Measurements from ENCODE around the gene DRAXIN.

The DRAXIN gene

DNA sequence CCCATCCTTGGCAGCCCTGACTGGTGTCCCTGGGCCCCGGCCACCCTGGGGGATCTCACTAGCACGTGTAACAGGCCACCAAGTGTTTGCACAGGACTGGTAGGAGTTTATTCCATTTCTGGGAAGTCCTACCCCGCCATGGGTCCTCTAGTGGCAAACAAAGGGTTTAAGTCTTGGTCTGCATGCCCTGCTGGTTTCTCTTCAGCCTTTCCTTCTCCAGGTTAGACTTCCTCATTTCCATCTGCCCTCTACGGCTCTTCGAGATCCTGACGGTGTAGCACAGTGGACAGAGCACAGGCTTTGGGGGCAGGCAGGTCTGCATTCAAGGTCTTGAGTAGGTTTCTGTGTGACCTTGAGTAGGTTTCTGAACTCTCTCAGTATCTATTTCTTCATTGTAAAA, 47.3 kb downstream of the DRAXIN start:
- no peak for DNase-seq

DNA sequence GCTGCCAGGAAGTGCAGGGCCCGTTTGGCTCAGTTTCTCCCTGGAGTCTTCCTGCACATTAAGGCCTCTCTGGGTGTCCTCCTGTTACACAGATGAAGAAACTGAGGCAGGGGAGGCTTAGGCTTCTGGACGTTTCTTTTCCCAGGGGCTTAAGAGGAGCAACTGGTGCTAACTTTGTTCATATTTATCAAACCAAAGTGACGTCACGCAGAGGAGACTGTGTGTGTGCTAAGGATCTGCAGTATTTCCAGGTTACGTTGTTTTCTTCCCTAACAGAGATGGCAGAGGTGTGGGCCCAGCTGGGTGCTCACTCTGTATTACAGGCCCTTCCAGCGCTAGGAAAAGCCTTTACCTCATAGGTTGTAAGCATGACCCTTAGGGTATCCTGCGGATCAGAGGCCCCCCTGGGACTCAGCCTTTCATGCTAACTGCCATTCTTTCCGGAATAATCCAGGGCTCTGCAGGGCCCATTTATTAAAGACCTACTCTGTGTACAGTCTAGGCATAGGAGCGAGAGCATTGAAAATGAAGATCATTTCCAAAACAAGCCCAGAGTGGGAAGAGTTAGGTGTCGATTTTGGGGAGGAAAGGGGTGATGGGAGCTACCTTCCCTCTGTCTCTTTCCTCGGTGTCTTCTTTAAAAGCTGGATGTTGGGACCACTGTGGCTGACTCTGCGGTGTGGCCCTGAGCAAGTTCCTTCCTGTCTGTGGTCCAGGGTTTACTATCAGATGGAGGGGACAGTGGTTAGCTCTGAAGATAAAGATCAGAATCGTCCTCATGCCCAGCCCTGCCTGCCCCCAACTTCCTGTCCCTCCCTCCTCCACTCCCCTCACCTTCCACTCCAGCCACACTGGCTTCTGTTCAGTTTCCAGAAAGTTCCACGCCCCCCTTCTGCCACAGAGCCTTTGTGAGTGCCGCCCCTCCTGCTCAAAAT, 49.0 kb downstream of the DRAXIN start:
- DNase-seq, result peak; percentile 82

DNA sequence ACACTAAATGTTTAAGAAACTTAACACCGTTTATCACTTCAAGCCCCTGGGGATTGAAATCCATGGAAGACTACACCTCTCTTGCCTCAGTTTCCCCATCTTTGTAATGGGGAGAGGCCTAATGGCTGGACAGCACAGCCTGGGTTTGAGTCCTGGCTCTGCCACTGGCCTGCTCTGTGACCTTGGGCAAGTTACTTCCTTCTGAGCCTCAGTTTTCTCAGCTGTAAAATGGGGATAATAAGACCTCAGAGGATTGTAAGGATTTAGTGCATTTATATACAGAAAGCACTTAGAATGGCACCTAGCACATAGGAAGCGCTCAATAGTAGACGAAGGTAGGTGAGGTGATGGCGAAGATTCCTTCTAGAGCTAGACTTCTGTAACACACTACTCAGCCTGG, 50.0 kb downstream of the DRAXIN start:
- DNase-seq, result no peak

DNA sequence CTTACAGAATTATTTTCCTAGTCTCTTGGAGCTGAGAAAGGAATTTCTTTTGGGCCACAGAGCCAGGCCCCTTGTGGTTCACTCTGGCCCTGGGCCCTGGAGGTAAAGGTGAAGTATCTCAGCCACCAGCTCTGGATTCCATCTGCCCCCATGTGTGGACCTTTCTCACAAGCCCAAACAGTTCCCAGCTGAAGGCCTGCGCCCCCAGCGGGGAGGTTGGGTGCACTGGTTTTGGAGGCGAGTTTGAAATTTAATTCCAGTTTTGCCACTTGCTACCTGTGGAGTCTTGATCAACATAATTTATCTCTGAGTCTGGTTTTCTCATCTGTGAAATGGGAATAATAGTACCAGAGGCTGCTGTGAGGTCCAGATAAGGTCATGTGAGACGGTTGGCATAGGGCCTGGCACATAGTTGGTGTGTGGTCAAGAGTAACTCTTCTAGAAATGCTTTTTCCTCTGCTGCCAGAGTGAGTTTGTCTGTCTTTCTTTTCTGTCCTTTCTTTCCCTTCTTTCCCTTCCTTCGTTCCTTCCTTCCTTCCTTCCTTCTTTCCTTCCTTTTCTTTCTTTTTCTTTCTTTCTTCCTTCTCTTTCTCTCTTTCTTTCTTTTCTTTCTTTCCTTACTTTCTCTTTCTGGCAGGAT, 50.5 kb downstream of the DRAXIN start:
- DNase-seq, result no peak

DNA sequence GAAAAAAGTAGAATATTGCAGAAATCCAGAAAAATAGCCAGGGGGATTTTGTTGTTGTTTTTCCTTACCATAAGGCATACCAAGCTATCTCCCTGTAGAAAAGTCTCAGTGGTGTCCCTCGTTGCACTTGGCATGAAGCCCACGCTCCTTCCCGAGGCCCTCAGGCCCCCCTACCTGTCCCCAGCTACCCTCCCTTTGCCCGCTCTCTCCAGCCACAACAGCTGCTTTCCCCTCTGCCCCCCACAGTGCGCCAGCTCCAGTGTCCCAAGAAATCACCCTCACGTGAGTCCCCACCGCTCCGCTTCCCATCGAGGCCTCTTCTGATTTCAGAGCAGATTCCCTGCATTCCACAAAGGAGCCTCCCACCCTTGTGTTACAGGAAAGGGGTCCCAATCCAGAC, 52.8 kb downstream of the DRAXIN start:
- DNase-seq, result no peak

DNA sequence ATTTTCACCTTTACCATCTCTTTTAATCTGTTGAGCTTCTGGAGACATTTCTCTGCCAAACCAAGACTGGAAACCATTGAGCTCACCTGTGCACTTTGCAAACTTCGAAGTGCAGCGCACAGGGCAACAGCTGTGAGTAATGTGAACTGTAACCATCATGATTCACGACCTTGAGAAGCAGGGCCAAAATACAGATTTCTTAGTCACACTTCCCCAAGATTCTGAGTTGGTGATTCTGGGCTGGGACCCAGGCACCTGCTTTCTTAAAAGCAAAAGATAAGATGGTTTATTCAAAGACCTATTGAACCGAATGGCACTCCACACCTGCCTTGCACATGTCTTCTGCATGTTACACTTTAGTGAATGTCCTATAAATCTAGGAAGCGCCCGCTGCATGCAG, 54.6 kb downstream of the DRAXIN start:
- no peak for DNase-seq

DNA sequence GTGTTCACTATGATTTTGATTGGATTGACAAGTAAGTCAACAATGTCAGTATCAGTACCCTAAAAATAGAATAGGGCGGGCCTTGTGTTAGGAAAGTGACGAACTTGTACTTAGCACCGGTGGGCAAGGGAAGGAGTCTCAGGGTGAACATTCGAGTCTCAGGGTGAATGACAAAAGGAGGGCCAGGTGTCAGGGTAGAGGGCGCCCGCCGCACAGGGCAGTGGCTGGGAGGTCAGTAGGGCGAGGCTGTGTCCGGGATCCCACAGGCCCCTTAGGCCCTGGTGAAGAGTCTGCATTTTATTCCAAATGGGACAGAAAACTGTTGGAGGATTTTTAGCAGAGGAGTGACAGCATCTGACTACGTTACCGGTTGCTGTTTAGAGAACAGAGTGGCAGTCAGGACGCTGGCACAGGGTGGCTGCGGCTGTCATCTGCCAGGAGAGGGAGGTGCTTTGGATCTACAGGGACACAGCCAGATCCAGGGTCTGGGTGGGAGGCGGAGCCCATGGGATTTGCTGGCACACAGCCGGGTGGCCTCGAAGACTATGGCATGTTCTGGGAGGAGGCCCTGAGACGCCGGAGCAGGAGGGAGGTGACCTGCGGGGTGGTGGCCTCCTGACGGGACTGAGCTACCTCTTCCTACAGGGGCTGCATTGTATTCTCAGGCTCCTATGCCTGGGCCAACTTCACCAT, 55.4 kb downstream of the DRAXIN start:
- DNase-seq, result no peak

DNA sequence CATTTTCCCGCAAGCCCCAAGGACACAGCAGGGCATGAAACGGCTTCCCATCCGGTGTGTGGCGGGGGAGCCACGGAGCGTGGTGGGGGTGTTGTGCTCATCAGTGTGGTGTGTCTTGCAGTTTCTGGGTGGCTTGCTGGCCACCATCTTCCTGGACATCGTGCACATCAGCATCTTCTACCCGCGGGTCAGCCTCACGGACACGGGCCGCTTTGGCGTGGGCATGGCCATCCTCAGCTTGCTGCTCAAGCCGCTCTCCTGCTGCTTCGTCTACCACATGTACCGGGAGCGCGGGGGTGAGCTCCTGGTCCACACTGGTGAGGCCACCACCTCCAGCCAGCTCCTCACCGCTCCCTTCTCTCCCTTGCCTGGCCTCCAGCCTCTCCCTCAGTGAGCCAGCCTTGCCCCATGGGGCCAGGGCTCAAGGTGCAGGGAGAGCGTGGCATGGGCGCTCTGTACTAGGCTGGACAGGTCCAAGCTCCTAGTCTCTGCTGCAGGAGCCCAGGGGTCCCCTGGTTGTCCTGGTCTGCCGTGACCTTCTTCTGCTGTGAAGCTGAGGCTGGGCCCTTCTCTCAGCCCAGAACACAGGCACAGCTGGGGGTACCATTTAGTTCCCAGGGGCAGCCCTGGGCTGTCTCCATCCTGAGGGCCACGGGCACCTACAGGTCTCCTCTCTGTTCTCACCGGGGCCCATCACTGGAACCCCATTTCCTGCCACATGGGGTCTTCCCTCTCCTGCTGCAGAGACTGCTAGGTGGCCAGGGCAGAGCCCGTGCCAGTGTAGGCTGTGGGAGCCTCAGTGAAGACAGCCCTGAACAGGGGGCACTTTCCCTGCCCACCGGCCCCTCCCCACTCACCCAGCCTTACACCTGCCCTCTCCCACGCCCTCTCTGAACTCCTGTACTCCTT, 57.0 kb downstream of the DRAXIN start:
- no peak for DNase-seq

DNA sequence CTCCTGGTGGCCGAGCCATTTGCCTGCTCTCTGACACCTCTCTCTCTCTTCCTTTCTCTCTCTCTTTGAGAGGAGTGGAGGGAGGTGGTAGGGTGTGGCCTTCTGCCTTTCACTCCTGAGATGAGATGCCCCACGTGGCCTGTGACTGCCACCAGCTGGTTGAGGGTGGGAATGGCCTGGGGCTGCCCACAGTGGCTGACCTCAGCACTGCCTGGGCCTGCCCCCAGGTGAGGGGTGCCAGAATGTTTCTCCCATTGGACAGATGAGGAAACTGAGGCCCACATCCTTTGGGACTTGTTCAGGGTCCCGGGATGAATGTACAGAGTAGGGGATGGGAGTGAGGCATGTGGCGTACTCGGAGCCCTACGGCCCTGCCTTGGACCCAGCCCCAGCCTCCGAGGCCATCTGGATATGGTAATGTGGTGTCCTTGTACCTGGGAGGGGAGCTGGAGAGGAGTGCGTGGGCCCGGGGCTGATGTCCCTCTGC, 57.7 kb downstream of the DRAXIN start:
- DNase-seq, result peak; percentile 90

DNA sequence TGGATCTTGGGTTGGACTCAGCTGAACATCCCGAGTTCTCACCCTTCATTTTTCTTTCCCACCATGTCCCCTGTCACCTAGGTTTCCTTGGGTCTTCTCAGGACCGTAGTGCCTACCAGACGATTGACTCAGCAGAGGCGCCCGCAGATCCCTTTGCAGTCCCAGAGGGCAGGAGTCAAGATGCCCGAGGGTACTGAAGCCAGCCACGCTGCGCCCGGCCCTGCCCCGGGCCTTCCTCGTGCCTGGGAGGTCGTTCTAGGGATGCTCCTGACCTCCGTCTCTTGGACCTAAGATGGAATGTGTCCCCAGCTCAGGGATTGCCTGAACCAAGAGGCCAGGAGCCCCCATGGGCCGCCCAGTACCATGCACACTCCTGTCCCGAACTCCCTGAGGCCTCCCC, 58.5 kb downstream of the DRAXIN start:
- DNase-seq, result no peak

DNA sequence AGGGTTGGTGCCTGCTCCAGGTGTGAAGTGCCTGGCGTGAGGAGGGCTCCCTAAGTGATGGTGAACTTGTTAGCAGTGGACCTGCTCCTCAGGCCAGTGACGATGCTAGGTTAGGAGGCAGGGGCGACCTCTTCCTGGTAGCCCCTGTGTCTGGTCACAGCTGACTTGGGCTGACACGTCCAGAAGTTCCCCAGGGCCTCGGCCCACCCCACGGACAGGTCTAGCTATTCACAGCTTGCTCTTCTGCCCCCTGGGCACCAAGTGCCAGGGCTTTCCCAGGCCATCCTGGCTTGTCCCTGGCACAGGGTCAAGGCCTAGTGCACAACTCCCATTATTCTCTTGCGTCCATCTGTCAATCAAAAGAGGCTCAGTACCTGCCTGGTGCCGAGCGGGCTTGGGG, 59.6 kb downstream of the DRAXIN start:
- no peak for DNase-seq

DNA sequence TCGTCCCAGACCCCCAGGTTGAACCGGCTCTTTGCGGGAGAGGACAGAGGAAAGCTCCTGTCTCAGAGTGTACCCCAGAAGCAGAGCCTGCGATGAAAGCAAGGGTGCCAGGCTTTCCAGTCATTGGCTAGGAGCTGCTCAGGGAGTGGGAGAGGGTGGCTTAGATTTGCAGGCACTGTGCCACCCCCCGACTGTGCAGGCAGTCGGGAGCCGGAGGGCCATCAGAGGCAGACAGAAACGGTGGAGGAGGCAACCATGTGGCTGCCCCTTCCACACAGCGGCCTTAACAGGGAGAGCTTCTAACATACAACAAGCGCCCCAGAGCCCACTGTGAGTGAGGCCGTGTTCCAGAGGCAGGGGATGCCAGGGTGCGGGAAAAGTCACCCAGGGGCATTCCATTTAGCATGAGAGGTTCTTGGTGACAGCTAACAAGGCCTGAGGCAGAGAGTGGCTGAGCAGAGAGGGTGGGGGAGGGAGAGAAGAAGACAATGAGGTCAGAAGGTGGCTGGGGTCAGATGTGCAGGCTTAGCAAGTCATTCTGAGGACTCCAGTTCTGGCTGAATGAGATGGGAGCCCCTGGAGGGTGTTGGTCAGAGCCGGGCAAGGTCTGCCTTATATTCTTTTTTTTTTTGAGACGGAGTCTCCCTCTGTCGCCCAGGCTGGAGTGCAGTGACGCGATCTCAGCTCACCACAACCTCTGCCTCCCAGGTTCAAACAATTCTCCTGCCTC, 61.0 kb downstream of the DRAXIN start:
- no peak for DNase-seq

DNA sequence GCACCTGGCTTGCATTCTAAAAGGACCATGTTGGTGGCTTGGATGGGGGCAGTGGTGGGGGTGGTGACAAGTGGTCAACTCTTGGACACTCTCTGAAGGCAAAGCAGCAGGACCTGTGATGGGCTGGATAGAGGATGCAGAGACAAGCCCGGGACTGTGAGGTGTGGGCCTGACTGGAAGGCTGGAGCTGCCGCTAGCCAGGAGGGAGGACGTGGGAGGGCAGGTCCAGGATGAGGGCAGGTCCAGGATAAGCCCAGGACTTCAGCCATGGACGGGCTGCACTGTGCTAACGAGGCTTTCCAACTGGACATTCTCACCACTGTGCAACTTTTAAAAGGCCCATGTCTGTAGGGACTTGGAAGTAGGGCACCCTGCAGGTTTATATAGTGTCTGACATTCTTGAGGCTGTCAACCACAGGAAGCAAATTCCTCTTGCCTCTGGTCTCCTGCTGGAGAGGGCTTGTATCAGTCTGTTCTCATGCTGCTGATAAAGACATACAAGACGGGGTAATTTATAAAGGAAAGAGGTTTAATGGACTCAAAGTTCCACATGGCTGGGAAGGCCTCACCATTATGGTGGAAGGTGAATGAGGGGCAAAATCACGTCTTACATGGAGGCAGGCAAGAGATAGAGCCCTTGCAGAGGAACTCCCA, 62.2 kb downstream of the DRAXIN start:
- DNase-seq, result no peak

DNA sequence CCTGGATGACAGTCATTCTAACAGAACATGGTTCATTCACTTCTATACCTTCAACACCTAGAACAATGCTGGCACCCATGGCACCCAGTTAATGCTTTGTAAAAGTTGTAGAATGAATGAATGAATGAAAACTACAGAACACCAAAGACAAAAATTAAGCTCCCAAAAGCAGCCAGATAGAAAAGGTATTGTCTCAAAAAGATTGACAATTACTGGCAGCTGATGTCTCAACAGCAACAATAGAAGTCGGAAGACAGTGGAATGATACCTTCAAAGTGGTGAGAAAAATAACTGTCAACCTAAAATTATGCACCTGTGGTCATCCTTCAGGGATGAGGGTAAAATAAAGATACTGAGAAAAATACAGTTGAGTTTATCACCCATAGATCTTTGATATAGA, 65.5 kb downstream of the DRAXIN start:
- no peak for DNase-seq

DNA sequence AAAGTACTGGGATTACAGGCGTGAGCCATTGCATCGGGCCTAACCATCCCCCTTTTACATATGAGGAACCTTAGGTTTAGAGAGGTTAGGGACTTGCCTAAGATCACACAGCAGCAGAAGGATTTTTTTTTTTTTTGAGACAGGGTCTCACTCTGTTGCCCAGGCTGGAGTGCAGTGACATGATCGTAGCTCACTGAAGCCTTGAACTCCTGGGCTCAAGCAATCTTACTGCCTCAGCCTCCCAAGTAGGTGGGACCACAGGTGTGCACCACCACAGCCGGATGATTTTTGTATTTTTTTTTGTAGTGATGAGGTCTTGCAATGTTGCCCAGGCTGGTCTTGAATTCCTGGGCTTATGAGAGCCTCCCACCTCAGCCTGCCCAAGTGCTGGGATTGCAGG, 68.3 kb downstream of the DRAXIN start:
- no peak for DNase-seq

DNA sequence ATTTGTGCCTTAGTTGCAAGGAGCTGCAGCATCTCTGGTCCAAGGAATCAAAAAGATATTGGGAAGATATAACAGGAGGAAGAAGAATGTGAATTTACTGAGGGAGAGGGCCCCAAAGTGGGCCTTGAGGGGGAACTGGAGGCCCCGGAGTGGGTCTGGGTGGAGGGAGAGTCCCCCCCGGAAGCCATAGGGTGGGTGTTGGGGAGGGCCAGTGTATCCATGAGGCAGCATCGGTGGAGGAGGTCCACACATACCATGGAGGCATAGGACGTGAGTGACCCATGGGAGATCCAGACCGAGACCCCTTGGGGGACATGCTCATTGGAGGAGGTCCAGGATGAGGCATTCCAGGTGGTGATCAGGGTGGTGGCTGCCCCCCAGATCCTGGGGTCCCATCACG, 69.8 kb downstream of the DRAXIN start:
- DNase-seq, result no peak

DNA sequence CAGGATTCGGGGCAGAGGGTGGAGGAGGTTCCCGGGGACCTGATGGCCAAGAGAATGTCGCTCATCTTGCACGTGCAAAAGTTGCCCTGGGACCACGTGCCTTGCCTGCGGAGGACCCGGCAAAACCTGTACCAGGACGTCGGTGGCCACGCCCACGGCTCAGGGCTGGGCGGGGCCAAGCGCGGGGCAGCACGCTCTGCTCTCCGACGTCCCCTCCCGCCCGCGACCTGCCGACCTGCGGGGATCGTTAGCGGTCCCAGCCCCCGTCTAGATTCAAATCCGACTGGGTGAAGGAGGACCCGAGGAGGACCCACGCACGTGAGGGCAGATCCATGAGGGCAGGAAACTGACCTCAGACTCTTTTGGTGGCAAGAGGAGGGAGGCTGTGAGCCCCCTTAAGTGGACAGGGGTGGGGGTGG, 70.5 kb downstream of the DRAXIN start, which contains the start of gene C1orf167:
Gene C1orf167, plus strand, starts transcription at position 206 of the 419 bp plus-strand sequence. CDS start 2,208 bp downstream, outside the sequence.
- no peak for DNase-seq

DNA sequence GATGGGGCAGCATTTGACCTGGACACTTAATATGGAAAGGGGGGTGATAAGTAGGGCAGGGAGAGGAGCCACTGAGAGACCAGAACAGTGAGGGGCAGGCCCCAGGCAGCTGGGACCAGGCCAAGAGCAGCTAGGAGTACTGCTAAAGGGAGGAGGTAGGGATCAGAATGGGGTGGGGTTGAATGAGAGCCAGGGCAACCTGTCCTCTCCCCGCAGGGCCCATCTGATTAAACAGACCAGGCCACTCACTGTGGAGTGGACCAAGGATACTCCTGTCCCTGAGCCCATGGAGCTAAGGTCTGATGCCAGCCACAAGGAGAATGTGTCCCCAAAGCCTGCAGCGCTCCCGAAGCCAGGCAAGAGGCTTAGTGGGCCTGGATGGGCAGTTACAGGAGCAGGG, 72.6 kb downstream of the DRAXIN start:
- DNase-seq, result no peak

DNA sequence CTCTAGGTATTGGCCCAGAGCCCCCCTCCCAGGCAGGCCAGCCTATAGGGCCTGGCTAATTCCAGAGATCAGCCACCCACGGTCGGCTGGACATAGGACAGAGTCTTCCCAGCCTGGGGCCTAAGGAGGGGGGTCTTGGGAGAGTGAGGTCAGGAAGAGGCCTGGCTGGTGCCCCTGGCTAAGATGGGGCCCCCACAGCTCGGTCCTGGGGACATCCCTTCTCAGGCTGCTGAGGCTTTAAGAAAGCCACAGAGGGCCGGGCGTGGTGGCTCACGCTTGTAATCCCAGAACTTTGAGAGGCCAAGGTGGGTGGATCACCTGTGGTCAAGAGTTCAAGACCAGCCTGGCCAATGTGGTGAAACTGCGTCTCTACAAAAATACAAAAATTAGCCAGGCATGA, 73.0 kb downstream of the DRAXIN start:
- no peak for DNase-seq

DNA sequence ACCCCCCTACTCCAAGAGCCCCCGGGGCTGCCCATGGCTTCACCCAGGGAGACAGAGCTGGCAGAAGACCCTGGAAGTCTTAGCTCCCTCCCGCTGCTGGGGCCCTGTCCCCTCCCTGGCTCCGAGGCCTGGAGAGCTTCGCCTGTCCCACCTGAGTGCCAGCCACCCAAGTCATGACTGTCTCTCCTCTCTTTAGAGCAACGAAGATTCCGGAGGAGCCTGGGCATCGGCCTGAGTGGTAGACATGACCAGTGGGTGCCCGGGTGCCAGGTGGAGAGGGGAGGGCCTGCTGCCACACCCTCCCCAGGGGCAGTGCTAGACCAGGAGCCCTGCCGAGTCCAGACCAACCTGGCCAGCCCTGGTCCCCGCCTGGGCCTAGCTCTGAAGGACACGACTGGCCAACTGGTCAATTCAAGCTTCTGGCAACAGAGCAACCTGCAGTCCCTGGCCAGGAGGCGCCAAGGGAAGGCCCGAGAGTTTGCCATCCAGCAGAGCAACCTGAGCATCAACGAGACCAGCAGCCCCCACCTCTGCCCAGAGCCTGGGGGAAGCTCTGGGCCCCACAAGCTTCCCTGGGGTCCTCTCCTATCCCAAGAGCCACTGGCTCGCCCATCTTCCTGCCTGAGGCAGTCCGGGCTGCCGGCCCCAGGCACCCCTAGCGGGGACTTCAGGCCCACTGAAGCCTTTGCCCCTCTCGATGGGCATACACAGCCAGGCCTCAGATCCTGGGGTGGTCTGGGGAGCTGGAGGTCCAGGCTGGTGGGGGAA, 74.3 kb downstream of the DRAXIN start:
- no peak for DNase-seq

Measured in activated CD4-positive, alpha-beta T cell treated with anti-CD3 and anti-CD28 coated beads, Interleukin-10, Interleukin-2, amounts not matched to agents 100 ng/mL and 50 ng/mL, durations not matched to agents 16 hours and 8 hours (primary cell).